Mucosa of rectum (tissue), 2 donors: ENCODE measurements around the gene IL17D.

ENCODE experiments used
- H3K27ac ChIP-seq, 2 donors: one replicate each; pipeline ENCODE4 v1.7.0; 2013; ENCODE audit warnings: inconsistent platforms in 2 of 2, low read depth in 2 of 2, low read length in 2 of 2
- H3K27me3 ChIP-seq, 2 donors: one replicate each; pipeline ENCODE4 v1.7.0; 2013; ENCODE audit warnings: low read length in 2 of 2; ENCODE audit not compliant: control insufficient read depth in 2 of 2, insufficient read depth in 2 of 2
- H3K36me3 ChIP-seq, 2 donors: one replicate each; pipeline ENCODE4 v1.7.0; 2013; ENCODE audit warnings: low read length in 2 of 2; ENCODE audit not compliant: control insufficient read depth in 2 of 2, insufficient read depth in 2 of 2
- H3K4me1 ChIP-seq, 2 donors: one replicate each; pipeline ENCODE4 v1.7.0; 2013; ENCODE audit warnings: low read length in 2 of 2, mild to moderate bottlenecking in 1 of 2; ENCODE audit not compliant: control insufficient read depth in 2 of 2, insufficient read depth in 2 of 2
- H3K4me3 ChIP-seq, 2 donors: one replicate each; pipeline ENCODE4 v1.7.0; 2013; ENCODE audit warnings: low read length in 2 of 2
- H3K9ac ChIP-seq, 2 donors: one replicate each; pipeline ENCODE4 v1.7.0; 2013; ENCODE audit warnings: low read length in 2 of 2, low read depth in 1 of 2, mild to moderate bottlenecking in 1 of 2
- H3K9me3 ChIP-seq, 2 donors: one replicate each; pipeline ENCODE4 v1.7.0; 2013; ENCODE audit warnings: low read length in 2 of 2; ENCODE audit not compliant: control insufficient read depth in 2 of 2
- donor health status: healthy.
- donor health status: Normal muscosa, but diverticular disease.

IL17D gene

GRCh38 chr13:20702915-20703779 is at the start of gene IL17D:
IL17D (plus strand) TSS chr13:20703699; CDS start chr13:20704002, 303 bp downstream.
- peak within 1 kb of the TSS; percentile 68 to 69 for H3K9ac ChIP-seq
- H3K27ac ChIP-seq, result peak within 1 kb of the TSS in 1 of 2 donors; percentile 13
- no peaks in the 10 kb centered on the region for H3K27me3 ChIP-seq
- H3K9me3 ChIP-seq, result no peaks in the 10 kb centered on the region
- H3K36me3 ChIP-seq, result no peaks in the 10 kb centered on the region
- peak within 1 kb of the TSS; percentile 59 to 79 for H3K4me3 ChIP-seq
- H3K4me1 ChIP-seq, result peaks cover 3 to 9% of the 10 kb centered on the region in 2 donors

- peaks cover 0 to 1% of the 10 kb centered on the region in 2 donors for H3K36me3 ChIP-seq
- no peak overlapping the region for H3K9ac ChIP-seq
- H3K9me3 ChIP-seq, result no peaks in the 10 kb centered on the region
- H3K27ac ChIP-seq, result no peak overlapping the region
- no peak overlapping the region for H3K4me3 ChIP-seq
- no peaks in the 10 kb centered on the region for H3K27me3 ChIP-seq
- no peaks in the 10 kb centered on the region for H3K4me1 ChIP-seq
These were observed 49.3 kb upstream of the IL17D start for GRCh38 chr13:20654156-20654555.

GRCh38 chr13:20658451-20659040 is 45.0 kb upstream of the IL17D start:
- Histone ChIP-seq H3K4me3 (no peak overlapping the region), H3K9me3 (no peaks in the 10 kb centered on the region), H3K4me1 (no peaks in the 10 kb centered on the region), H3K27ac (no peak overlapping the region), H3K36me3 (peaks cover 0 to 2% of the 10 kb centered on the region in 2 donors), H3K9ac (no peak overlapping the region), H3K27me3 (no peaks in the 10 kb centered on the region)

GRCh38 chr13:20664351-20664750 is 39.1 kb upstream of the IL17D start:
- Histone ChIP-seq H3K36me3 (no peaks in the 10 kb centered on the region), H3K9ac (no peak overlapping the region), H3K4me3 (no peak overlapping the region), H3K27me3 (no peaks in the 10 kb centered on the region), H3K9me3 (no peaks in the 10 kb centered on the region), H3K27ac (no peak overlapping the region), H3K4me1 (no peaks in the 10 kb centered on the region)

GRCh38 chr13:20666948-20667347 is 36.6 kb upstream of the IL17D start:
- Histone ChIP-seq H3K9me3 (no peaks in the 10 kb centered on the region), H3K4me3 (no peak overlapping the region), H3K27me3 (no peaks in the 10 kb centered on the region), H3K36me3 (no peaks in the 10 kb centered on the region), H3K4me1 (no peaks in the 10 kb centered on the region), H3K27ac (no peak overlapping the region), H3K9ac (no peak overlapping the region)

GRCh38 chr13:20667857-20668437 is 35.6 kb upstream of the IL17D start:
- Histone ChIP-seq H3K4me1 (no peaks in the 10 kb centered on the region), H3K4me3 (no peak overlapping the region), H3K9ac (no peak overlapping the region), H3K36me3 (no peaks in the 10 kb centered on the region), H3K9me3 (no peaks in the 10 kb centered on the region), H3K27ac (no peak overlapping the region), H3K27me3 (no peaks in the 10 kb centered on the region)

GRCh38 chr13:20669162-20669561 is 34.3 kb upstream of the IL17D start:
- H3K27me3 ChIP-seq, result no peaks in the 10 kb centered on the region
- H3K36me3 ChIP-seq, result peaks cover 0 to 2% of the 10 kb centered on the region in 2 donors
- no peak overlapping the region for H3K9ac ChIP-seq
- no peaks in the 10 kb centered on the region for H3K9me3 ChIP-seq
- H3K4me1 ChIP-seq, result no peaks in the 10 kb centered on the region
- no peak overlapping the region for H3K27ac ChIP-seq
- H3K4me3 ChIP-seq, result no peak overlapping the region

- H3K9me3 ChIP-seq, result no peaks in the 10 kb centered on the region
- no peak overlapping the region for H3K27ac ChIP-seq
- no peak overlapping the region for H3K9ac ChIP-seq
- H3K4me1 ChIP-seq, result no peaks in the 10 kb centered on the region
- H3K36me3 ChIP-seq, result peaks cover 0 to 5% of the 10 kb centered on the region in 2 donors
- H3K27me3 ChIP-seq, result no peaks in the 10 kb centered on the region
- H3K4me3 ChIP-seq, result no peak overlapping the region
These were observed 31.7 kb upstream of the IL17D start for GRCh38 chr13:20671789-20672188.

- no peak overlapping the region for H3K9ac ChIP-seq
- peaks cover 0 to 5% of the 10 kb centered on the region in 2 donors for H3K36me3 ChIP-seq
- H3K27me3 ChIP-seq, result no peaks in the 10 kb centered on the region
- no peaks in the 10 kb centered on the region for H3K9me3 ChIP-seq
- H3K4me1 ChIP-seq, result no peaks in the 10 kb centered on the region
- H3K27ac ChIP-seq, result no peak overlapping the region
- no peak overlapping the region for H3K4me3 ChIP-seq
These were observed 30.7 kb upstream of the IL17D start for GRCh38 chr13:20672772-20673171.

GRCh38 chr13:20673715-20674114 is 29.8 kb upstream of the IL17D start:
- Histone ChIP-seq H3K27ac (no peak overlapping the region), H3K27me3 (no peaks in the 10 kb centered on the region), H3K4me3 (no peak overlapping the region), H3K4me1 (no peaks in the 10 kb centered on the region), H3K9me3 (no peaks in the 10 kb centered on the region), H3K36me3 (peaks cover 0 to 5% of the 10 kb centered on the region in 2 donors), H3K9ac (no peak overlapping the region)
